GM11168 (cell line): Measurements from ENCODE around the gene EDNRA.

Experiments
- in situ Hi-C: fragments of 300-500 bp; cut with MboI; formaldehyde crosslinking; loops from one replicate; pipeline ENCODE4 v1.12.0; 2022; ENCODE audit warnings: low sequenced_read_pairs; ENCODE audit not compliant: unreplicated experiment

Gene EDNRA

GRCh38 chr4:147494301-147494700 is 13.4 kb downstream of the EDNRA start:
- in situ Hi-C loops = no loop called here

- in situ Hi-C loops = no loop called here
Measured at GRCh38 chr4:147496500-147496899, 15.6 kb downstream of the EDNRA start.

- in situ Hi-C loops = no loop called here
Measured at GRCh38 chr4:147498031-147498660, 17.2 kb downstream of the EDNRA start.

GRCh38 chr4:147508346-147508745 is 27.4 kb downstream of the EDNRA start:
- in situ Hi-C loops = no loop called here

GRCh38 chr4:147509386-147509785 is 28.5 kb downstream of the EDNRA start:
- in situ Hi-C loops = no loop called here

- in situ Hi-C loops = no loop called here
Measured at GRCh38 chr4:147510962-147511668, 30.2 kb downstream of the EDNRA start.

- in situ Hi-C loops = no loop called here
Measured at GRCh38 chr4:147513091-147513490, 32.2 kb downstream of the EDNRA start.

- in situ Hi-C loops = no loop called here
Measured at GRCh38 chr4:147513952-147514351, 33.1 kb downstream of the EDNRA start.

GRCh38 chr4:147515220-147515936 is 34.5 kb downstream of the EDNRA start:
- in situ Hi-C loops = loop anchor here (5.0 kb wide), 1 partner anchor 77 kb away; no protein-coding TSS in a partner anchor

- in situ Hi-C loops = loop anchor here (5.0 kb wide), 1 partner anchor 76 kb away; no protein-coding TSS in a partner anchor
Measured at GRCh38 chr4:147516133-147516532, 35.2 kb downstream of the EDNRA start.

- in situ Hi-C loops = loop anchor here (5.0 kb wide), 1 partner anchor 74 kb away; no protein-coding TSS in a partner anchor
Measured at GRCh38 chr4:147518086-147518485, 37.2 kb downstream of the EDNRA start.

- in situ Hi-C loops = loop anchor here (5.0 kb wide), 1 partner anchor 73 kb away; no protein-coding TSS in a partner anchor
Measured at GRCh38 chr4:147518846-147519767, 38.2 kb downstream of the EDNRA start.

GRCh38 chr4:147524601-147525000 is 43.7 kb downstream of the EDNRA start:
- in situ Hi-C loops = no loop called here

GRCh38 chr4:147525494-147526271 is 44.8 kb downstream of the EDNRA start:
- in situ Hi-C loops = no loop called here

- in situ Hi-C loops = no loop called here
Measured at GRCh38 chr4:147526272-147526654, 45.4 kb downstream of the EDNRA start.

GRCh38 chr4:147528054-147528453 is 47.2 kb downstream of the EDNRA start:
- in situ Hi-C loops = no loop called here

- in situ Hi-C loops = no loop called here
Measured at GRCh38 chr4:147530134-147530533, 49.2 kb downstream of the EDNRA start.

GRCh38 chr4:147530723-147531122 is 49.8 kb downstream of the EDNRA start:
- in situ Hi-C loops = no loop called here

- in situ Hi-C loops = no loop called here
Measured at GRCh38 chr4:147532896-147533295, 52.0 kb downstream of the EDNRA start.
